NCI-H82 (cell line): ENCODE results near the gene KIAA1671.

Experiments used
- DNase-seq: peaks from one replicate; lab custom pipeline; 2025; lab: John Stamatoyannopoulos, UW

KIAA1671 gene

DNA sequence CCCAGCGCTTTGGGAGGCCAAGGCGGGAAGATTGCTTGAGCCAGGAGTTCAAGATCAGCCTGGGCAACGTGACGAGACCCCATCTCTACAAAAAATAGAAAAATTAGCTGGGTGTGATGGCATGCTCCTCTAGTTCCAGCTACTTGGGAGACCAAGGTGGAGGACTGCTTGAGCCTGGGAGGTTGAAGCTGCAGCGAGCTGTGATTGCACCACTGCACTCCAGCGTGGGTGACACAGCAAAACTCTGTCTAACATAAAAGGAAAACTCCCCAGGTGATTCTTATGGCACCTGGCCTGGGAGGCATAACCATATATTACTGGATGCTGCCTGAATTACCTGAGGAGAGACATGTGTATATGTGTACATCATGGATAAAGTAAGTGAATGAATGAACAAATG lies 29.1 kb downstream of the KIAA1671 start:
- DNase-seq: no peak

DNA sequence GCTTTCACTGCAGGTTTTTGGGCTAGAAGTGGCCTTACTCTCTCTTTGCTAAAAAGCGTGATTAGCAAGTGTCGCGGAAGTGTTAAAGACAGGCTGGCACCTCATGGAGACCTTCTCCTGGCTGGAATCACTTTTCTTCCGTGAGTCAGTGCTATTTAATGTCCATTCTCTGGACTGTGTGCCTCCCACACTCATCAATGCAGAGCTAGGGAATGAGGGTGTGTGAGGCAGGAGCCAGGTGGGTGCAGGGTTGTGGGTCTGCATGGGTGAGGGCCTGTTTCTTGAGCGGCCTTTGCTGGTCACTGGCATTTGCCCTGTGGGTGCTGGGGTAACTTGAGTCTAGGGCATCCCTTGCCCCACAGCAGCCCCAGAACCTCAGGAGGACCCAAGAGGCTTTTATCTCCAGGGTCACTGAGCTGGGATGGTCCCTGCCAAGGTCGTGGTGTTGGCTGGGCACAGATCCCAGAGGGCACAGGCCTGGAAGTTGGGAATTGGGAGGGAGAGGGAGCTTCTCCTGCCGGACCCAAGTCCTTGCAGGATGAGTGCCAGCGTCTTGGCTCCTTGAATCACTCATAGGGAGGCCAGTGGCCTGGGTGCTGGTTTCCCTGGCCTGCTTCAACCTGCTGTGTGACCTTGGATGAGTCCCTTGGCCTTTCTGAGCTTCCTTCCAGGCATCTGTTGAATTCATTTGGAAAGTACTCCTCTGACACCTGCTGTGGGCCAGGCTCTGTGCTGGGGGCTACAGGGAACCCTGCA lies 30.0 kb downstream of the KIAA1671 start:
- DNase-seq: no peak

DNA sequence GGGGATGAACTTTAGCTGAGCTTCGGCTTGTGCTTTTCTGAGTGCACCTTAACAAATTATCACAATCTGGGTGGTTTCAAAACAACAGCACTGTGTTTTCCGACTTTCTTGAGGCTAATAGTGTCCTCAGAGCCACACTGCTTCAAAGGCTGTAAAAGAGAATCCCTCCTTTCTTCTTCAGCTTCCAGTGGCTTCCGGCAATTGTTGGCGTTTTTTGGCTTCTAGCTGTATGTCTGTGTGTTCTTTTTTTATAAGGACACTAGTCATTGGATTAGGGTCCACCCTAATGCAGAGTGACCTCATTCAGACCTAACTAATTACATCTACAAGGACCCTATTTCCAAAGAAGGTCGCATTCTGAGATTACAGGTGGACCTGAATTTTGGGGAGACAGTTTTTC lies 30.6 kb downstream of the KIAA1671 start:
- no peak for DNase-seq

DNA sequence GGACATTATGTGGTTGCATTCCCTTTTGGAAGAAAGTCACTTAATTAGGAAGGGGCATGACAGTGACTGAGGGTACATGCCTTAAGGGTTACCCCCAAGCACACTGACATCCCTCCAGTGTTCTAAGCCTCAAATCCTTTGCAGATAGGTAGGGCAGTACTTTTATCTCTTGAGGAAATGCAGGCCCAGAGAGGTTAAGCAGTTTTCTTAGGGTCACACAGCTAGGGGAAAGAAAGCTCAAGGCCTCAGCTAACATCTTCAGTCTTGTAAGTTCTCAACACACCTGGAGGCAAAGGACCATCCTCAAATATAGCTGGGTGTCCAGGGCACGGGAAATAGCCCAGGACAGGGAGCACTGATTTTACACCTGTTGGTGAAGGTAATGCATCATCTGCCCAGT lies 31.6 kb downstream of the KIAA1671 start:
- no peak for DNase-seq

DNA sequence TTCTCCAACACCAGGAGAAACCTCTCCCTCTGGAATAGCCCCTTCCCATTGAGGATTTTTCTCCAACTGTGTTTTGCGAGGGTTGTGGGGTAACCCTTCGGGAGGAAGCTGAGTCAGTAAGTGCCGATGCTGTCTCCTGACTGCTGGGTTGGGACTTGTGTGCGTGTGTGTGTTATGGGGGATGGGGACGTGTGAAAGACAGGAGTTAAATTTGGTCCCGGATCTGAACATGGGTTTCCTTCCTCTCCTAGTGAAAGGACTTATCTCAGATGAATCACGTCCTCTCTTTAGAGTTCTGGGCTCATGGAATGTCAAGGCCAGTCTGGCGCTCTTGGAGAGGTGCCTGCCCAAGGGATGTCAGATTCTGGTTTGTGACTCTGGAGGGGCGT lies 33.3 kb downstream of the KIAA1671 start:
- no peak for DNase-seq

DNA sequence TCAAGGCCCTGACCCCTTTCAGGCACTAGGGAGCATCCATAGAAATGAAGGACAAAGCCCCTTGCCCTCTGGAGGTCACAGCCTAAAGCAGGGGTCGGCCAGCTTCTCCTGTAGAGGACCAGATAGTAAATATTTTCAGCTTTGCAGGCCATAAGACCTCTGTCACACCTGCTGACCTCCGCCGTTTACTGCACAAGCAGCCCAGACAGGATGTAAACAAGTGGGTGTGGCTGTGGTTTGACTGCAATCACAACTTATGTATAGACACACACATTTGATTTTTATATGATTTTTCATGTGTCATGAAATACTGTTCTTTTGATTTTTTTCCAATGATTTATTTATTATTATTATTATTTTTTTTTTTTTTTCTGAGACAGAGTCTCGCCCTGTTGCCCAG lies 34.3 kb downstream of the KIAA1671 start:
- DNase-seq: no peak

DNA sequence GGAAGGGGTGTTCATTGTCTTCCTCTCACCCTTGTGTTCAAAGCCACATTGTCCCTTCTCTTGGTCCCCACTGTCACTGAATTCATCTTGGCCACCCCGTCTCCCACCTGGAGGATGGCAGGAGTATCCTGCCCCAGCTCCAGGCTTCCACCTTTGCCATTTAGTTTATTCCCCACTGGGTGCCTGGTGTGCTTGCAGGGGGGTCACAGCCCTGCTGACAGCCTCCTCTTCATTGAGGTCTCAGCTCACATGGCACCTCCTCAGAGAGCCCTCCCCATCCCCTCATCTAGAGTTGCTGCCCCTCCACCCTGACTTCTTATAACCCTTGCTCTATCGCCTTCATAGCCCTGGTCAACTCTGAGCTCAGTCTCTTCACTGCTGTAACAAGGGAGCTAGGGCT lies 36.6 kb downstream of the KIAA1671 start:
- no peak for DNase-seq

DNA sequence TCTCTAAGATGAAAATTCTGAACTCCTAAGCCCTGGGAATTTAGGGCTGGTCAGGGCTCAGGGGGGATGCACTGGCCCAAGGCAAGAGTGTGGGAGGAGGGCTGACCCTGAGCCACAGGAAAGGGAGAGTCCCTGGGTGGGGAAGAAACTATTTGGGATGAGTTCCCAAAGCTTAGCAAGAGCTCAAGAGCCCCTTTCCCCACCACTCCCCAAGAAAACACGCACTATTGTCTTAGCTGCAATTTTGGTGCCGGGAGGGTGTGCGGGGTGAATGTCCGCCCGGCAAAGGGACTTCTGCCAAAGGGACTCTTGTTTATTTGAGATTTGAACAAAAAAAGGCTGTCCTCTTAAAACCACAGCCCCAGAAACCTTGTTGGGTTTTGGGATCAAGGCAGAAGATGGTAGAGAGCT lies 37.0 kb downstream of the KIAA1671 start:
- no peak for DNase-seq

DNA sequence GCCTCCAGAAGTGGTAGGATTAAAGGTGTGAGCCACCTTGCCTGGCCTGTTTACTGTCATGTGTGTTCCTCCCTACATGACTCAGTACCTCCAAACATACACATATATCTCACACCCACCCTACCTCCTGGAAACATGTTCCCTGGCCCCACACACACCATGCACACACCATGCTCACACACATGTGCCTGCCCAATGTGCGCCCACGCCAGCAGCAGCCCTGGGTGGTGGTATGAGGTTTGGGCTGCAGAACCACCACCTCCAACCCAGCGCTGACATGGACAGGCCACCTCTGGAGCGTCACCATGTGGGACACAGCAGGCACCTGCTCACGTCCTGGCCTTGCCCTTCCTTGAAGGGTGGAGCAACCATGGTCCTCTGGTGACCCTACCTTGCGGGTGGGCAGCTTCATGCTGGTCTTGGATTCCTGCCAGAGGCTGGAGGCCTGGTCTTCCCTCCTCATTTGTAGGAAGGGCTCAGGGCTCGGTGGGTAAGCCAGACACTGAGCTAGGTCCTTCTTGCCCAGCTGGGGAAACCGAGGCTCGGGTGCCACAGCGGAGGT lies 37.9 kb downstream of the KIAA1671 start:
- no peak for DNase-seq

DNA sequence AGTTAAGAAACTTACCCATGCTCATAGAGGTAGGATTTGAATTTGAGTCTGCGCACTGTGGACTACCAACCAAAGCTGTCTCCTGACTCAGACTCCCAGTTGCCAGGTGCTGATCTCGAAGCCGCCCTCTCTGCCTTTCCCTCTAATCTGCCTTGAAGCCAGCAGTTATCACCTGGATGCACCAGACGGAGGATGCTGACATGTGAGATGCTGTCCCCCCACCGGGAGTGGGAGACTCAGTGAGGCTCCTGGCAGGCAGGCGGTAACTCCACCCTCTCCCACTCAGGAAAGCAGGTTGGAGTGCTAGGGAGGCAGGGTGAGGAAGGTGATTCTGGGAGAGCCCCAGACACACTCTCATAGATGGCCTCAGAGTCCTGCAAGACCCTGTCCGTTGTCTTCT lies 40.4 kb downstream of the KIAA1671 start:
- no peak for DNase-seq

DNA sequence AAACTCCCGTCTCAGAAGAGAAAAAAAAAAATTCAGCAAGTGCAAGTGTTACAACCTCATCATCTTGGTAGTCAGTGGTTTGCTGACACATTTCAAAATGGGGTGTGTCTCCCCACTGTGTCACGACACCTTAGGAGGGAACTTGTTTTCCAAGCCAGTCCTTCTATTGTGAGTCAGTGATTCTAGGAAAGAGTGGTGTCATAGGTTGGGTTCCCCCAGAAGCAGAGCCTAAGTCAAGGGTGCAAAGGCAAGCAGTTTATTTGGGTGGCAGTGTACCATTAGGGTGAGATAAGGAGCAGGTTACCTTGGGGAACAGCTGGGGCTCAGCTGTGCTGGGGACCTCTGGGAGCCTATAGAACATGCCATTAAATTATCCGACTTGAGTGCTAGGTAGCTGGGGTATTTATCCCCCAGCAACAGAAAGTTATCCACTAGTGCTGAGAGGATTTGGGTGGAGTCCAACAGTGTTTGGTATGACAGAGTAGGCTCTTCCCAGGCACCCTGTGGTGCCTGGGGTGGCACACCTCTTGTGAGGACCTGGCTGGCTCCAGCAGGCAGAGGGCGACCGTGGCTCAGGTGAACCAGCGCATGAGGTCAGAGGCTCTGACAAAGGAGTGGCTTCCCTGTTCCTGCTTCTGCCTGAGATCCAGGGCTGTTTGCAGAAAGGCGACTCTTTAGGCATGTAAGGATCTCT lies 41.7 kb downstream of the KIAA1671 start:
- peak; percentile 33 for DNase-seq

DNA sequence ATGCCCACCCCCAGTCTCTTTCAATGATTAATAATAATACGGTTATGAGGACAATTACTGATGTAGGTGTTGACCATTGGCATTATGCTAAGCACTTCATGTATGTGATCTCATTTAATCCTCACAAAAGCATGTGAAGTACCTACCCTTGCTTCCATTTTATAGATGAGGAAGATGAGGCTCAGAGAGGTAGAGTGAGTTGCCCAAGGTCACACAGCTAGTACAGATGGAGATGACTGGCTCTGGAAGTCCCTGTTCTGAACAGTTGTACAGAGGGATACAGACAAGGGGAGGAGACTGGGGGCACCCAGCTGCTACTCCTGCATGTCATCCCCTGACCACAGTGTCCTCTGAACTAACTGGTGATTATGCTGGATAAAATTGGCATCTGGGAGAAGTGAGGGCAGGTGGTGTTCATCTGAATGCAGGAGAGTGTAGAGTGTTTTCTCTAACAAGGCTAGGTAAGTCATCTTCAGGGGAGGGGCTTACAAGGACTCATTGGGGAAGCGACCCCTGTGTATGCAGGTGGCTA lies 43.2 kb downstream of the KIAA1671 start:
- DNase-seq: peak; percentile 69

DNA sequence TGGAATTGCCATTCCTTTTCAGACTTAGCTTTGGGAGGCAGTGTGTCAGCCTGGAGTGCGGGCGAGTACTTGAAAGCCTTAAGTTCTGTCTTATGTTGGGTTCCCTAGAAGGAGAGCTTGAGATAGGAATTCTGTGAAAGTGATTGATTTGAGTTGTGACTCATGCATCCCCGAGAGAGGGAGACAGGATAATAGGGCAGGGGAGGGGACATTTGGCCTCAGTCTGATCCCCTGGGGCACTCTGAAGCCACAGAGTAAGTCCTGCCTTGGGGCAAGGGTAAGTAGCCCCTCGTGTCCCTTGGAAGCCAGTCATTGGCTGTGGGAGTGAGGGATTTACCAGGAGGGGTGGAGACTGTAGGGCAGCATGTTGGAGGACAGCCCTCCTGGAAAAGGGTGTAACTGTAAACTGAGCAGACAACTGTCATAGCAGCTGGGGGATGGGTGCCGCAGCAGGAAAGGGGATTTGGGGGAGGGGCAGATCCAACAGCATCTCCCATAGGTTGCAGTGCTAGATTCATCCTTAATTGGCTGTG lies 44.0 kb downstream of the KIAA1671 start:
- peak; percentile 99 for DNase-seq

DNA sequence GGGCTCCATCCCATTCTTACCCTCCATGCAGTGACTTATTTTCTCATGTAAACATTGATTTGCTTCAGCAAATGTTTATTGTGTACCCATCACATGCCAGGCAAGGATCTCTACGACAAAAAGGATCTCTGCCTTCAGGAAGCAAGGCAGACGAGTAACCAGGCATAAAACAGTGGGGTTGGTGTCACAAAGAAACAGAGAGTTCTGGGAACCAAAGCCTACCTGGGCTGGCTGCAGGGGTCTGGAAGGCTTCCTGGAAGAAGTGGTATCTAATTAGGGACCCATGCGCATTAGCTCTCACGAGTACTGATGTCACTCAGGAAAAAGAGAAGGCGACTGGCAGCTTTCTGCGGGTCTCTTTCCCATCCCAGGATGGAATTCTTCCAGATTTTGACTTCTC lies 44.5 kb downstream of the KIAA1671 start:
- DNase-seq: peak; percentile 48

DNA sequence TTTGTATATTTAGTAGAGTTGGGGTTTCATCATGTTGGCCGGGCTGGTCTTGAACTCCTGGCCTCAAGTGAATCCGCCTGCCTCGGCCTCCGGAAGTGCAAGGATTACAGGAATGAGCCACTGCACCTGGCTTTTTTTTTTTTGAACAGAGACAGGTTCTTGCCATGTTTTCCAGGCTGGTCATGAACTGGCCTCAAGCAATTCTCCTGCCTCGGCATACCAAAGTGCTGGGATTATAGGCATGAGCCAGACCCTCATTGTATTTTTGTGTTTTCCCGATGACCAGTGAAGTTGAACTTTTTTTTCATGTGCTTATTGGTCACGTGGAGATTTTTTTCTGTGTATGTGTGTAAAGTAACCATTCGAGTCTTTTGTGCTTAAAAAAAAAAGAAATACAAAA lies 48.2 kb downstream of the KIAA1671 start:
- no peak for DNase-seq

DNA sequence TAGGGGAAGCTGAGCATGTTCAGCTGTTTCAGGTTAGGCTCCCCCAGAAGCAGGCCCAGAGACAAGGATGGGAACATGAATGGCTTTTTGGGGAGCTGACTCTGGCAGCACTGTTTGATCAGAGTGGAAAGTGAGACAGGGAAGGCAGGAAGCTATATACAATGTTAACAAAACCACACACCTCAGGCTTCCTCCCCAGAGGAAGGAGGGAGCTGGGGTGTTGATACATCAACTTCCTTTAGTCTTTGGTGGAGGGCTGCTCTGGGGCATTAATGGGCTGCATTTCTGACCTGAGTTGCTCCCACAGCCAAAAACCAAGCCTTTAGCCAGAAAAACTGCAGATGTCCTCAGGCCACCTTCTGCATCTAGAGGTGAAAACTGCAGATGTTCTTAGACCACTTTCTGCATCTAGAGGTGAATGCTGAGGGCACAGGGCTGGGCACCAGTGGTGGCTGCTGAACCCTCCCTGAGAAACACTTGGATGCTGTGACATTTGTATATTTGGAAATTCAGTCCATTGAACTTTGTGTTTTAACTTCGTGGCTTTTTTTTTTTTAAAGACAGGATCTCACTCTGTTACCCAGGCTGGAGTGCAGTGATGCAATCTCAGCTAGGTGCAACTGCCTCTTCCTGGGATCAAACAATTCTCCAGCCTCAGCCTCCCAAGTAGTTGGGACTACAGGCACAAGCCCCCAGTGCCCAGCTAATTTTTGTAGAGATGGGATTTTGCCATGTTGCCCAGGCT lies 49.9 kb downstream of the KIAA1671 start:
- no peak for DNase-seq

DNA sequence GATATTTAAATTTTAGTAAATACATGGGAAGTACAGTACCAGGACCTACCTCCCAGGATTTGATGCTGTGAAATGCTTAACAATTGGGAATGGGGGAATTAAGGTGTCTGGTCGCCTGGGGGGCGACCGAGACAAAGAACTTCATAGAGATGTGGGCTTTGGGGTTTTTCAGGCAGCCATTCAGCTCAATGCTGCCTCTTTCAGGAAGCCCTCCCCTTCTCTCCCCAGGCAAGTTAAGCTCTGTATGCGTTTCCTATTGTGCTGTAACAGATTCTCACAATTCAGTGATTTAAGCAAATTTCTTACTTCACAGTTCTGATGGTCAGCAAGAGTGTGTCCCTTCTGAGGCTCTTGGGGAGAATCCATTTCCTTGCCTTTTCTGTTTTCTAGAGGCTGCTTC lies 53.8 kb downstream of the KIAA1671 start:
- DNase-seq: no peak

DNA sequence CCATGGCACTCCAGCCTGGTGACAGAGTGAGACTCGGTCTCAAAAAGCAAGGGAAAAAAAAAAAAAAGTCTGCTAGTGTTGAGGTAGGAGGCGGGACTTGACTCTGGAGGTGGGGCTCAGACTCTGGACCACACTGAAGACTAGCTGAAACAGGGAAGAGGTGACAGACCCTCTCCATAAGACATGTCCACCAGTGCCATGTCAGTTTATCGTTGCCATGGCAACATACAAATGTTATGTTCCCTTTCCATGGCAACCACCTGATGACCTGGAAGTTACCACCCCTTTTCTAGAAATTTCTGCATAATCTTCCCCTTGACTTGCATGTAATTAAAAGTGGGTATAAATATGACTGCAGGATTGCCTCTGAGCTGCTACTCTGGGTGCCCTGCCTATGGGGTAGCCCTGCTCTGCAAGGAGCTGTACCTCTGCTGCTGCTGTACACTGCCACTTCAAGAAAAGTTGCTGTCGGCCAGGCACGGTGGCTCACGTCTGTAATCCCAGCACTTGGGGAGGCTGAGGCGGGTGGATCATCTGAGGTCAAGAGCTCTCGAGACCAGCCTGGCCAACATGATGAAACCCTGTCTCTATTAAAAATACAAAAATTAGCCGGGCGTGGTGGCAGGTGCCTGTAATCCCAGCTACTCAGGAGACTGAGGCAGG lies 55.1 kb downstream of the KIAA1671 start:
- DNase-seq: peak; percentile 8

DNA sequence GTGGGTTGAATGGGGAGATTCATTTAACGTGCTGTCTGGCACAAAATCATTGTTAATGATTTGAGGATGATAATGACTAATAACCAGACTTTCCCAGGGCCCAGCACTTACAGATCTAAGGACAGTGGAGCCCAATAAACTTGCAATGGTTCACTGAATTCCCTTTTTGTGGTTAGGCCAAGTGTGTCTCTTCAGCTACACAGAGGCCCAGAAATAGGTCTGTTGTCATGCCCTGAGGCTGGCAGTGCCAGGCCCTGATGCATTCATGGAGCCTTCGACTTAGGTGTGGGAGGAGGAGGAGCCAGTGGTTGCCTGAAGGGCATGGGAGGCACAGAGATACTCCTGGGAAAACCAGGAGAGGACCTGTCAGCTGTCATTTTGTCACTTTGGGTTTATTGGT lies 56.1 kb downstream of the KIAA1671 start:
- no peak for DNase-seq

DNA sequence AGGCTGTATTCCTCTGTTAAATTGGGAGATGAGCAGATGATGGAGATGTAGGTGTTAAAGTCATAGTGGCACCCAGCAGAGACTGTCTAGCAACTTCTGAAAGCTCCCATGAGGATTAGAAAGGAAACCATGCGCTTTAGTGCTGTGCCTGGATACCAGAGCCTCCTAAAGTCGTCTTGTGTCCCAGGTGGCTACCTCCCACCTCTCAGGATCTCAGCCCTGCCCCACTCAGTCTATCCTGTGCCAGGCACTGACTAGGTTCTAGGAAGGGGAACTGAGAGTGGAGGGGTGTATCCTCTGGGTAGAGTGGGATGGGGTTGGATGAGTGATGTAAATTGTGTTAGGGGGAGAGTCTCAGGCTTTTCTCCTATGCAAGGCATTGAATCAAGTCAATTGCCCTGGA lies 60.2 kb downstream of the KIAA1671 start:
- no peak for DNase-seq

DNA sequence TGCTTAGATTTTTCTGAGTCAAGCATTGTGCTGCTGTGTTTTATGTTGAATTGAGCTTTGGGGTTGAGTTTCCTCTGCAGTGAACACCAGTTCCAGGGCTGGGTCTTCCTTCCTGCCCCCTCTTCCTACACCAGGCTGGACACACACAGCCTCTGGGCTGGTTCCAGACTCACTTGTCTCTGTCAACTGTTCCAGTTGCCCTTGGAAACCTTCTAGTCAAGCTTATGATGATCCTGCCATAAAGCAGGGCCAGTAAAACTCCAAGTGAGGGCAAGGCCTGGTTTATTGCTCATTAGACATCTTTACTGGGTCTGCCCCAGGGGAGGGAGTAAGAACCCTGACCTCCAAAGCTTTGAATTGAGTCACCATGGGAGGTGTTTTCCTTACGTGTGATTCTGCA lies 61.1 kb downstream of the KIAA1671 start:
- DNase-seq: no peak
